ENCODE results near the gene TMEM39B.

- TF ChIP-seq CTCF (IDR thresholded peaks at IDR 0.05) (no peak), POLR2A (IDR thresholded peaks at IDR 0.05) (no peak)
Measured at GRCh38 chr1:32128964-32129363, 56.2 kb downstream of the TMEM39B start.
